Esophagus squamous epithelium (tissue), 4 donors: ENCODE data around the gene KLF15.

Experiments used
- CTCF ChIP-seq, 6 experiments: fragments of 450-650 bp in 4 of 6; fragments of 200-600 bp in 2 of 6; sonication (generic) in 2 of 6; IDR thresholded peaks; one replicate each; pipeline ENCODE4 v1.5.1; 2016 to 2019; ENCODE audit warnings: antibody characterized with exemption in 6 of 6, mild to moderate bottlenecking in 4 of 6, moderate library complexity in 4 of 6
- POLR2A ChIP-seq, 4 donors: fragments of 450-650 bp; IDR thresholded peaks; one replicate each; pipeline ENCODE4 v1.6.1; 2017; ENCODE audit warnings: antibody characterized with exemption in 4 of 4, mild to moderate bottlenecking in 4 of 4, moderate library complexity in 3 of 4

DNA sequence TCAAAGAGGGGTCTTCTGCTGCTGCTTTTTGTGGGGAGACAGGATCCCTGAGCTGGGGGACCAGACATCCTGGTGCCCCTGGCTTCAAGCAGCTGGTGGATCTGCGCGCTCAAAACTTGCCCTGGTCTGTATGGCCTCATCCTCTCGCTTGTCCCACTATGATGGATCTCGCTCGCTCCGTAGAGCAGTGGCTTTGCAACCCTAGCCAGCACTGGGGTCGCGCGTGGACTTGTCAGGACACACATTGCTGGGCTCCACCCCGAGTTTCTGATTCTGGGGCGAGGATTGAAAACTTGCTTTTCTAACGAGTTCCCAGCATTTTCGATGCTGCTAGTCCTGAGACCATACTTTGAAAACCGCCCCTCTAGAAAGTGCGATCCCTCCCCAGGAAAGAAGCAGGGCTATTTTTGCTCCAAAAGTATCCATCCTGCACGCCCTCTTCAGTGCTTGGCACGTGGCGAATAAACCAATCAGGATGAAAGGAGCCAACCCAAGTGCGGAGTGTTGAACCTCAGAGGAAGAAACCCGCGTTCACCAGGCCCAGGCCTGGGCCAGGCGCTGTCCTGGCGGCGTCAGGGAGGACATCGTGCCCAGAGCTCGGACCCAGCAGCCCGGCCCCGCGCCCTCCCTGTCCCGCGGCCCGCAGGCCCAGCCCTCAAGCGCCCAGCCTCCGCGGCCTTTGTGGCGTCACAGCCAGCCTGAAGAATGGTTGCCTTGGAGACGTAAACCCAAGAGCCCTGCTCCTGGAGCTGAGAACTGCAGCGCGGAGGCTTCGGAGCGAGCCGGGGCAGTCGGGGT lies 37.2 kb upstream of the KLF15 start, which contains the start of gene CFAP100:
- no peak for TF ChIP-seq POLR2A (IDR thresholded peaks at IDR 0.05)
- no peak for TF ChIP-seq CTCF (IDR thresholded peaks at IDR 0.05)
